OCI-LY3 (cell line): ENCODE measurements around the gene SIL1.

ENCODE experiments used
- CTCF ChIP-seq: fragments of 200-600, 300-600 bp; sonication (generic); IDR thresholded peaks from 2 replicates; pipeline ENCODE4 v1.5.1; 2014; ENCODE audit warnings: antibody characterized with exemption, low read length, low read depth
- EZH2phosphoT487 ChIP-seq: fragments of 200-600 bp; shearing (Covaris generic); IDR thresholded peaks from 2 replicates; pipeline ENCODE4 v1.6.1; 2018; ENCODE audit warnings: antibody characterized with exemption, mixed run types, low read depth

GRCh38 chr5:138978080-138978479 lies 220.1 kb downstream of the SIL1 start:
- no peak for TF ChIP-seq CTCF
- TF ChIP-seq EZH2phosphoT487, result no peak
